ENCODE results near the gene CLK2. TPM values are rescaled to one million over a fixed set of nuclear protein-coding genes. Genes with fewer than 3 reads are reported as not detected.
A peak's percentile ranks its signal among the peaks of the same experiment; 100 is the strongest.

CLK2 gene
- total and polyA plus RNA-seq, 2 of the 8 experiments (the other 6 are each of a cell fraction or from before 2014, with no cell fraction given), result 62.2 to 76.0 TPM

DNA sequence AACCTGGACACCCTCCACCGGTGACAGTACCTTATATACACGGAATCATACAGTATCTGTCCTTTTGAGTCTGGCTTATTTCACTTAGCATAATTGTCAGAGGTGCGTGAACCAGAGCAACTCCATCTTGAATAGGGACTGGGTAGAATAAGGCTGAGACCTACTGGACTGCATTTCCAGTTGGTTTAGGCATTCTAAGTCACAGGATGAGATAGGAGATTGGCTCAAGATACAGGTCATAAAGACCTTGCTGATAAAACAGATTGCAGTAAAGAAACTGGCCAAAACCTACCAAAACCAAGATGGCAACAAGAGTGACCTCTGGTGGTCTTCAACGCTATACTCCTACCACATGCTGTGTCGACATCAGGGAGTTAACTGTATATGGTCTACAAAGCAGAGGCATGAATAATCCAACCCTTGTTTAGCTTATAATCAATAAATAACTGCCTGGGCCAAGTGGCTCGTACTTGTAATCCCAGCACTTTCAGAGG, 34.0 kb upstream of the CLK2 start (continued):
- TF ChIP-seq CTCF (IDR thresholded peaks at IDR 0.05; ENCODE audit: control extremely low read depth in 1 of 3, insufficient read depth in 1 of 3, low read depth in 1 of 3, low read length in 3 of 3) (peak in 2 of 3 experiments; percentile 68 to 74; a peak in 3 of 4 replicates), GABPA (IDR thresholded peaks at IDR 0.05; ENCODE audit: borderline replicate concordance, insufficient read depth, low read length) (no peak), YY1 (IDR thresholded peaks at IDR 0.05; ENCODE audit: low read depth, low read length) (0 out of 2 replicates have a peak, but pooled peaks have one; percentile 45), JUN (IDR thresholded peaks at IDR 0.05; ENCODE audit: low read depth, low read length) (no peak), CEBPB (IDR thresholded peaks at IDR 0.05; ENCODE audit: low read depth, low read length) (no peak), RNF2 (IDR thresholded peaks at IDR 0.05; ENCODE audit: borderline replicate concordance, low read depth, low read length, missing control alignments, poor library complexity, severe bottlenecking) (no peak), ASH2L (IDR thresholded peaks at IDR 0.05; ENCODE audit: low read length) (no peak), RAD21 (IDR thresholded peaks at IDR 0.05 in 1 of 2, conservative IDR thresholded peaks at IDR 0.05 in 1 of 2; ENCODE audit: low read depth in 2 of 2, low read length in 2 of 2) (peak; percentile 64 to 73), SP4 (IDR thresholded peaks at IDR 0.05; ENCODE audit: low read length) (no peak), ATF3 (IDR thresholded peaks at IDR 0.05; ENCODE audit: insufficient read depth, low read depth, low read length) (no peak)

Data from H1 (cell line).